Urinary bladder (tissue), 4 donors: ENCODE results near the gene MAP2K5. TPM values are rescaled to one million over a fixed set of nuclear protein-coding genes. Genes with fewer than 3 reads are reported as not detected.

Source experiments
- DNase-seq: peaks from one replicate; pipeline ENCODE4 v3.0.0-alpha.2; 2015; ENCODE audit errors: extremely low spot score
- H3K27ac ChIP-seq: one replicate; pipeline ENCODE4 v1.5.1; 2013; ENCODE audit warnings: low read depth, mild to moderate bottlenecking, moderate library complexity
- H3K36me3 ChIP-seq: one replicate; pipeline ENCODE4 v1.6.1; 2013; ENCODE audit warnings: mild to moderate bottlenecking, moderate library complexity; ENCODE audit not compliant: insufficient read depth
- H3K4me1 ChIP-seq: one replicate; pipeline ENCODE4 v1.6.1; 2013; ENCODE audit warnings: mild to moderate bottlenecking, moderate library complexity; ENCODE audit not compliant: insufficient read depth
- H3K4me3 ChIP-seq: one replicate; pipeline ENCODE4 v1.5.1; 2013; ENCODE audit warnings: low read depth, low read length
- WGBS: extraction: QIAGEN DNeasy Blood & Tissue Kit; methylation state at CpG from one replicate; pipeline ENCODE4 v1.1.7; 2013; 5-methylcytosine and 5-hydroxymethylcytosine counted together
- polyA plus RNA-seq: library from polyadenylated mRNA; stranded (reverse); fragments of 200-250 nt; gene quantifications from one replicate; pipeline ENCODE4 v1.2.3, GENCODE V29; 2013
- total RNA-seq: library from RNA; depleted of rRNA; stranded (reverse); fragments of >200 nt; gene quantifications from one replicate; pipeline ENCODE4 v1.2.3, GENCODE V29; 2014
- donor health status: healthy with polysubstance abuse.
- donor health status: healthy.

MAP2K5 gene
- total and polyA plus RNA-seq, 2 donors, result 15.4 to 17.3 TPM

DNA sequence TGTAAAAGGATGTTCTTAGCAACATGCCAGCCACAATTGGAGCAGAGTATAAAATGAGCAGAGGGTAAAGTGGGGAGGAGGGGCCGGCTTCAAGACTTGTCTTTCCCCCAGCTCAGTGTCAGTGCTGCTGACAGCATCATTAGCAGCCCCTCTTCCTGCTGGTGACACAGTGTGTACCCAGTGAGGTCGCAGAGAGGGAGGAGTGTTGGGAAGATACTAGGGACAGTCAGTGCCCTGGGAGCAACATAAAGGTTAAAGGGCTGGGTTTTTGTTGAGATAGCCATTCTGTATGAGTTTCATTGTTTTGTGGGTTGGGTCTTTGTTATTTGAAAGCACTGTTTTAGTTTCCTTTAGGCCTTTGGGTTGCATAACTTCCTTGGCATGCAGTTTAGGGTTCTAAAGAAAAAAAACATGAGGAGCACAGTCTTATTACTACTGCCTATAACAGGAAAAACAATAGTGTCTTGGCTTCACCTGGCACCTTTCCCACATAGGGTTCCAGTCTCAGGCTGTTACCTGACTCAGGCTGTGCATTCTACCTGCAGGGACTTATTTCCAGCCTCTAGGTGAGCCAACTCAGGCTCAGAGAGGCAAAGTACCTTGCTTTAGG is 188.7 kb downstream of the MAP2K5 start:
- no peaks in the 10 kb centered on the region for H3K4me1 ChIP-seq
- WGBS, result 34% methylated on average over 2 of the region's 2 CpGs

DNA sequence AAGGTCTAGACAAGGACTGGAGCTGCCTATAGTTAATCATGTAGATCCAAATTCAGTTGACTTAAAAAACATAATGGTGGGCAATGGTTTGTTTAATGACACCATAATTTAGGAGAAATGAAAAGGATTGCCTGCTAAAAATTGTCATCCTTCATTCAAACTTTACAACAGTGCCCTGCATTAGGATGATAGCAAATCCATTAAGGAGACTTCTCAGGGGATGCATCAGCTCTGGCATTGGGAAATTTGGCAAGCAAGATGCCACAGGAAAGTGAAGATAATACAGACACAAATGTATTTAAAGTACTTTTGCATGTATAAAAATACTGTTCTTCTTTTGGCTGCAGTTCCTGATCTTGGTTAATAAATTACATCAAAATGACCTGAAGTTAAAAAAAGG is 189.7 kb downstream of the MAP2K5 start:
- Histone ChIP-seq H3K27ac (no peak overlapping the region), H3K4me3 (no peak overlapping the region), H3K36me3 (no peaks in the 10 kb centered on the region), H3K4me1 (no peaks in the 10 kb centered on the region)
- DNase-seq, result no peak

More for the DNA sequence above, 188.7 kb downstream of the MAP2K5 start:
- Histone ChIP-seq H3K36me3 (no peaks in the 10 kb centered on the region), H3K4me3 (no peak overlapping the region), H3K27ac (no peak overlapping the region)
- DNase-seq, result no peak

DNA sequence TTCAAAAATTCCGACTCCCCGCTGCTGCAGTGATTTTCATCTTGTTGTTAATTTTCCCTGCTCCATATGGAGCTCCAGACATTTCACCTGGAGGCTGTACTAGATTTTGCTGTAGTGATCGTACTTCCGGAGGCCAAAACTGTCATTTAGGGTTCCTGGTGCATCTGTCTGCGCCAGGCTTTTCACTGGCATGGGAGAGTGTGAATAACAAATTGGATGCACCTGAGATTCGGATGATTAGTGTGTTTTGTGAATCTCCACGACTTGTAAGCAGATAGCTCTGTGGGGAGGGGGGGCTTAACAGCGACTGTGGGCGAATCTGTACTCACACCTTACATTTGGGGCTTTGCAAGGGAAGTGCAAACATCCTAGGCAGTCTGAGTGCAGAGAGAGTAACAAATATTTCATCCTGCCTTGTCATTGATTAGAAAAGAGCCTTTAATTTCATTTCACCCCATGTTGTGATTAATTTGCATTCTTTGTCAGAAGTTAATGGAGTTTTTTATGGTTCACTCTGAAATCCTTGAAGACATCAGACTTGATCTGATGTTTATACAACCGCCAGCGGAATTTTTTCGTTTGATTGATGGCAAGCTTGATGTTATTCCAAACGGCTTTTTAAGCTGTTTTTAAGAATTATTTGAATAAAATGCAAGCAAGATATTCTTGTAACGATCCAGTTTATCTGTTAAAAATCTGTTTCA is 190.3 kb downstream of the MAP2K5 start:
- Histone ChIP-seq H3K4me1 (no peaks in the 10 kb centered on the region), H3K36me3 (no peaks in the 10 kb centered on the region), H3K4me3 (no peak overlapping the region), H3K27ac (no peak overlapping the region)
- 88% methylated on average over 14 of the region's 14 CpGs for WGBS
- DNase-seq, result no peak

DNA sequence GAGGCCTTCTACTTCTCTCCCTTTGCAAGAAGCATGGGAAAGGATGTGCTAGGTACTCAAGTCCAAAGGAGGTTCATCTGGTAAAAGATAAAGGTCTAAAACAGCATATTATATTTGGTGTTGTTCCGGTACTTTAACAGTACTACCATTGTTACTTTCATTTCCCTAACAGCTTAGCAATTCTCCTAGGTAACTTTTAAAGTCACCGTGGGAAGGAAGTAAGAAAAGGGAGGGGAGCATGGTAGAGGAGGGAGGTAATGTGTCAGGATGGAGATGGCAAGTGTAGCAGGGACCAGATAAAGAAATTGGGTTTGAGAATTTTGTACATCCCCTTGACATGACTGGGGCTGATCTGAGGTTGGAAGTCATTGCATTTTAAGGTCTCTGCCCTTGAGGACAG is 193.4 kb downstream of the MAP2K5 start:
- no peak overlapping the region for H3K27ac ChIP-seq

DNA sequence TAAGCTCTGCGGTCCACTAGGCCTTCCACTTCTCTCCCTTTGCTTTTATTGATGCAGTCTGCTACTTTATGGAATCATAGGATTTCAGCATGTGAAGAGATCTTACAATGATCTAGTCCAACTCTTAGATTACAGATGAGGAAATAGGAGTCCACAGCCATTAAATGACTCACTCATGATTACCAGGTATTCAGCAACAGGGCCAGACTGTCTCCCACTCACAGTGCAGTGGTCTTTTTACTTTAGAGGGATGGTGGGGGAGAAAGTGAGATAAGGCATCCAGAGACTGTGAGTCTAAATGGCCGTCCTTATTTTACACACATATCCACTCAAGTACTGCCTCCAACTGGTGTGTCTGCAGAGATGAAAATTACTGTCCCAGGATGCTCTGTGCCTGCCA is 194.3 kb downstream of the MAP2K5 start:
- Histone ChIP-seq H3K36me3 (no peaks in the 10 kb centered on the region), H3K4me3 (no peak overlapping the region), H3K4me1 (no peaks in the 10 kb centered on the region), H3K27ac (no peak overlapping the region)
- DNase-seq, result no peak
- WGBS, result 77% methylated on average over 2 of the region's 2 CpGs

More for the DNA sequence above, 193.4 kb downstream of the MAP2K5 start:
- Histone ChIP-seq H3K36me3 (no peaks in the 10 kb centered on the region), H3K4me3 (no peak overlapping the region), H3K4me1 (no peaks in the 10 kb centered on the region)
- DNase-seq, result no peak
- 29% methylated on average over 2 of the region's 2 CpGs for WGBS

DNA sequence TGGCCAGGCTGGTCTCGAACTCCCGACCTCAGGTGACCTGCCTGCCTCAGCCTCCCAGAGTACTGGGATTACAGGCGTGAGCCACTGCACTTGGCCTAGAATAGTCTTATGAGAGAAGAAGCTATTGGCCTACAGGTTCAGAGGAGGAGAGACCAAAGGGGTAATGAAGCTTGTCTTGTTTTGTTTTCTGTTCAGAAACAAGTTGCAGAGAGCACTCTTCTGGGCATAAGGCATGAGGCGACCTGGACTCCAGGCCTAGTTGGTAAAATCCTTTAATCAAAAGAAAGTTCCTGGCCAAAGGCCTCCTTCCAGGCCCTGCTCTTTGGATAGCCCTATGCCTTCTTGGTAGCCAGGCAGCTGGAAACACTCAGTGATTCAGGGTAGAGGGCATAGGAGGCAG is 195.6 kb downstream of the MAP2K5 start:
- Histone ChIP-seq H3K36me3 (no peaks in the 10 kb centered on the region), H3K4me1 (no peaks in the 10 kb centered on the region), H3K4me3 (no peak overlapping the region), H3K27ac (no peak overlapping the region)
- no peak for DNase-seq
- 72% methylated on average over 4 of the region's 4 CpGs for WGBS

DNA sequence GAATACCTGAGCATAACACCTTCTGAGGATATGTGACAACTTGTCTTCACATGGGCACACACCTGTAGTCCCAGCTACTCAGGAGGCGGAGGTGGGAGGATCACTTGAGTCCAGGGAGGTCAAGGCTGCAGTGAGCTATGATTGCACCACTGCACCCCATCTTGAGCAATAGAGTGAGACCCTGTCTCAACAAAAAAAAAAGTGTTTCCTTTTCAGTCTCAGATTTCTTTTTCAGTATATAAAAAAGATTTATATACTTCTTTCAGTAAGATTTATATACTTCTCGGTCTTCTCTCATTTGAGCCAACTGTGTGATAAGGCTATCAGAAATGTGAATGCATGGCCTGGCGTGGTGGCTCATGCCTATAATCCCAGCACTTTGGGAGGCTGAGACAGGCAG is 197.9 kb downstream of the MAP2K5 start:
- H3K36me3 ChIP-seq, result no peaks in the 10 kb centered on the region
- H3K4me3 ChIP-seq, result no peak overlapping the region
- 98% methylated on average over 3 of the region's 3 CpGs for WGBS
- H3K4me1 ChIP-seq, result no peaks in the 10 kb centered on the region
- DNase-seq, result no peak
- no peak overlapping the region for H3K27ac ChIP-seq

DNA sequence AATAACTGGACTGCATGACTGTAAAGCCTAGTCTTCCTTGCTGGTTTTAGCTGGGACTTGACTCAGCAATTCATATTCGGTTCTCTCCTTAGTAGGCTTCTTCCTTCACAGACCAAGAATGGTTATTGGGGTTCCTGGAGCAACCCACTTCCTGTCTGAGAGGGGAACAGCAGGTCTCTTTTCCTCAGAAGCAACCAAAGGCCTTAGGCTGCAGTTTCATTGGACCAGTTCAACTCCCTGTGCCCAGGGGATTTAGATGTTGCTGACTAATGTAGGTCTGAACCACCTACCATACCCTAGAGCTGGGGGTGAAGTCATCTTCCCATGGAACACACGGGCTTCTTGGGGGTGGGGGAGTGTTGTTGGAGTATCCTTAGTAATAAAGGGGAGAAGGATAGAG is 198.8 kb downstream of the MAP2K5 start:
- 90% methylated on average over 2 of the region's 2 CpGs for WGBS
- no peak for DNase-seq
- Histone ChIP-seq H3K27ac (no peak overlapping the region), H3K36me3 (no peaks in the 10 kb centered on the region), H3K4me3 (no peak overlapping the region), H3K4me1 (no peaks in the 10 kb centered on the region)

DNA sequence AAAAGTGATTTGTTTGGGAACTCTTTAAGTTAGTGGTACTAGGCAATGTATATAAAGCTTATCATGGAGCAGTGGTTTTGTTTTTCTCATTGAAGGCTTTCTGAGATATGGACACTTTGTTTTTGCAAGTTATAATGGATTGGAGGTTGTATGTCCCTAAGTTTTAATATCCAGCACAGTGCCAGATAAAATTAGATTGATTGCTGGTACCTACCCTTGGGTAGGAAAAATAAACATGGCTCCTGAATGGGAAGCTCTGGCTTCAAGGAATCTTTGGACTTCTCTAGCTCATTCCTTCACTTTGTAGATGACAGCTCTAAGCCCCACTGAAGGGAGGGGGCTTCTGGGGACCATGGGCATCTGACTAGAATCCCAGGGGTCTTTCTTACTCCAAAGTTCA is 201.1 kb downstream of the MAP2K5 start:
- Histone ChIP-seq H3K4me1 (no peaks in the 10 kb centered on the region), H3K27ac (no peak overlapping the region), H3K36me3 (no peaks in the 10 kb centered on the region), H3K4me3 (no peak overlapping the region)
- DNase-seq, result no peak

DNA sequence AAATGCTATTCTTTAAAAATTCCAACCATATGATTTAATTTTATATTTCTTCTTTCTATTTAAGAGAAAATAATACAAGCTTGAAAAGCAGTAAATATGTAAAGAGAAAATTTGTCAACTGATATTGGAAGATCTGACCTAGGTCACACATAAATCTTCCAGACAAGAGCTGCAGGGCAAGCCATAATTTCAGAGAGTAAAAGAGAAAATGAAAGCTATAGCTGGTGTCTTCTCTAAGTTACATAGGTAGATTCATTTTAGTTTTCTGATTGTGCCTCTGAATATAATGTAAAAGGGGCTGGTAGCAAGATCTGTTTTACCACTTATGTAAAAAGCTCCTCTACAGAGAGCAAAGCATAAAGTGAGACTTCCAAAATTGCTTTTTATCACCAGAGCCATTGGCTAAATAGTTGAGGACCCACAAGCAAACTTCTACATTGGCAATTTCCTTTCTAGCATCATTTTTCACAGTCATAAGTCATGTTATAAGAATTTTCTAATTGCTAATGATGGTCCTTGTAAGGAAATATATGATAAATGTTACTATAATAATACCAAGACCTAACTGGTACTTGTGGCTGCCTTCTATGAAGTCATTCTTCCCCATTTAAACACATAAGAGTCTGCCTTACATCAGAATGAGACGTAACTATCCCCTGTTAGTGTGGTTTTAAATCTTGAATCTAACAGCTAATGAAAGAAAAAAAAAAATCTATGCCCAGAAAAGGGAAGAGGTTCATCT is 202.0 kb downstream of the MAP2K5 start:
- no peaks in the 10 kb centered on the region for H3K4me1 ChIP-seq
- no peak for DNase-seq
- WGBS, result 81% methylated on average over 1 of the region's 1 CpG
- H3K36me3 ChIP-seq, result no peaks in the 10 kb centered on the region
- no peak overlapping the region for H3K27ac ChIP-seq
- no peak overlapping the region for H3K4me3 ChIP-seq

DNA sequence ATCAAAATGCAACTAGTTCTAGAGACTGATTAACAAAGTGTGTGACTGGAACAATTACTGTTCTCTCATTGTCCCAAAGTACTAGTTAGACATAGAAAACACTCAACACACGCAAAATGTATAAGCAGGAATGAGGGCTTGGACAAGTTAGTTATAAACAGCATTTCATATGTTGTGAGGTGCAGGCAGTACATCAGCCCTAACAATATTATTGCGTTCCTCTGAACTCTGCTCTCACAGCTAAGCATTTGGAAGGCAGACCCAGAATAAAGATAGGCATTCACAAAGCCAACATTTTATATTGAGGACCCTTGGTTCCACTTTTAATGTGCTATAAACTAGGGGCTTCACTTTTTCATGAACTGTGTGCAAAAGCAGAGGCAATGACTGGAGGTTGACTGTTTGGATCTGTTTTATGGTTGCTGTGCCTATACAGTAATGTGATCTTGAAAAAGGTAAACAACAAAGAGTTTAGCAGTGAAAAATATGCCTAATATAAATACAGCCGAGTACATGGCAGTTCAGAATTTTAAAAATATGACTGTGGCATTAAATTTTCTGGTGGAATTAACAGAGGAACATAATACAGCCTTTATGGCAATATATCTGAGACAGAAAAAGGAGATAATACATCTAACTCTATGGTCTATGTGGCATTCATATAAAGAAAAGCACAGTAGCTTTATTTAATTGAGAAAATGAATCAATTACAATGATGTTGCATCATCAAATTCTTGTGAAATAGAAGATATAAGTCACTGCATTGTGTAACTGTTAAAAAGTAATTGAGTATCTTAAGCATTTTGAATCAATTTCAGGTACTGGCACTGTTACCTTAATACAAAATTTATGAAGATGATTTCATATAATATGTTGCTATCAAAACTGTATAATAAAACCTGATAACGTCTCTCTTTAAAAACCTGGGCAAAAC is 202.8 kb downstream of the MAP2K5 start:
- Histone ChIP-seq H3K4me1 (no peaks in the 10 kb centered on the region), H3K4me3 (no peak overlapping the region), H3K27ac (no peak overlapping the region), H3K36me3 (no peaks in the 10 kb centered on the region)
- WGBS, result 60% methylated on average over 4 of the region's 4 CpGs
- DNase-seq, result no peak

DNA sequence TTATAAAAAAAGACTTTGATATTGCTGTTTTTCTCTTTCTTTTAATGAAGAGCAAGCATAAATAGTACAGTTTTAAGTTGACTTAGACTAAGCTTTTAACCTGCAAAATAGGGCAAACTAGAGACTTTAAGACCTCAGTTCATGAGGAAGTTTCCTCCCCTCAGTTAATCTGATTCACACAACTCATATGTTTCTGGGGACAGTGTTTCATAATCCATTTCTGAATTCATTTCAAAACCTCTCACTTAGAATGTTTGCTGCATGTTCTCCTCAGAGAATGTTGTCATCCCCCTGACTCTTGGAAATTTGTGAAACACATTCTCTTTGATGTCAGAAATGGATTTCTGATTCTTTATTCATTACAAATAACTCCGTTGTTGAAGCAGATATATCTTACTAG is 203.5 kb downstream of the MAP2K5 start:
- Histone ChIP-seq H3K4me1 (no peaks in the 10 kb centered on the region), H3K4me3 (no peak overlapping the region), H3K27ac (peak overlapping the region; percentile 73), H3K36me3 (no peaks in the 10 kb centered on the region)
- 57% methylated on average over 1 of the region's 1 CpG for WGBS
- DNase-seq, result no peak

DNA sequence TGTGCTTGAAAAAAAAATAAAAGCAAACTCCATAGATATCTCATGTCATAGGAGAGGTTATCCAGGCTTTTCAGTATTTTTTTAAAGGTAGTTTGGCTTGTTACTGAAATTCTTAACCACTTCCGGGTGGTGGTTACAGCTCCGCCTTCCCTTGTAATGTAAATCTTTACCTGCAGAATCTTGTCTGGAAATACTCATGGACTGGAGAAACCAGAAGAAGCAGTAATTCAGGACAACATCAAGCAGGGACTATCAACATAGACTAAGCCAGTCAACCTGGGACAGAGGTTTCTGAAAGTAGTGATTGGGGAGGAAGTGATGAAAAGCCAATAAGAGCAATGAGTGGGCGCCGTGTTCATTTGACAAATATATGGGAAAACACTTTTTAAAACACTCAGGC is 203.9 kb downstream of the MAP2K5 start:
- DNase-seq, result peak; percentile 78
- no peak overlapping the region for H3K4me3 ChIP-seq
- peak overlapping the region; percentile 73 for H3K27ac ChIP-seq
- H3K36me3 ChIP-seq, result no peaks in the 10 kb centered on the region
- 78% methylated on average over 4 of the region's 4 CpGs for WGBS
- H3K4me1 ChIP-seq, result no peaks in the 10 kb centered on the region
